K562 treated with DMSO at 1 percent for 24 hours (cell line): ENCODE measurements around the gene RBM15B. TPM values are rescaled to one million over a fixed set of nuclear protein-coding genes. Genes with fewer than 3 reads are reported as not detected.

Source experiments
- total RNA-seq: library from RNA; unstranded; fragments of 300-600 nt; gene quantifications from 2 replicates; pipeline ENCODE4 v1.2.3, GENCODE V29; 2022; ENCODE audit warnings: low read depth; ENCODE audit not compliant: insufficient read depth

RBM15B gene
- 17.9 and 19.6 TPM in 2 replicates for total RNA-seq

GRCh38 chr3:51391075-51391565 lies at the start of gene RBM15B:
Gene RBM15B (plus strand): TSS chr3:51391285. CDS start chr3:51391400, 115 bp downstream.

GRCh38 chr3:51384726-51385473 lies 6.2 kb upstream of the RBM15B start, which contains the start of gene MANF:
Gene MANF (plus strand): TSS chr3:51385291. CDS start chr3:51385343, 52 bp downstream.

Other genes starting within 250 kb of the RBM15B start
- gene MANF, start 6.0 kb upstream of the RBM15B start, total RNA-seq: 39.1 and 48.8 TPM in 2 replicates
- 8.2 and 9.0 TPM in 2 replicates for gene DCAF1, start 108.7 kb downstream of the RBM15B start, total RNA-seq
- gene RAD54L2, start 147.4 kb downstream of the RBM15B start, total RNA-seq: 5.3 and 6.2 TPM in 2 replicates